ENCODE results near the gene MIA2. TPM values are rescaled to one million over a fixed set of nuclear protein-coding genes. Genes with fewer than 3 reads are reported as not detected.

The MIA2 gene
- 14.8 to 25.4 TPM (median 22.1 TPM) in 5 replicates for total RNA-seq (2022; extraction: Qiagen RNA extraction; ENCODE audit: low read depth)

GRCh38 chr14:39233680-39234326, at the start of gene MIA2:
Gene MIA2 (plus strand): TSS chr14:39233915. CDS start chr14:39234115, 200 bp downstream.

GRCh38 chr14:39432179-39432618, 198.5 kb downstream of the MIA2 start, which contains the start of gene FBXO33:
Gene FBXO33 (minus strand): TSS chr14:39432433. CDS start chr14:39432162, 271 bp downstream.

Other genes with a start within 250 kb of the MIA2 start
- gene SEC23A, start 130.7 kb upstream of the MIA2 start, total RNA-seq (2022; extraction: Qiagen RNA extraction; ENCODE audit: low read depth): 42.2 to 90.9 TPM (median 77.7 TPM) in 5 replicates
- gene GEMIN2, start 119.6 kb upstream of the MIA2 start, total RNA-seq (2022; extraction: Qiagen RNA extraction; ENCODE audit: low read depth): 22.4 to 34.6 TPM (median 24.7 TPM) in 5 replicates
- 10.2 to 16.0 TPM (median 14.4 TPM) in 5 replicates for gene TRAPPC6B, start 63.6 kb upstream of the MIA2 start, total RNA-seq (2022; extraction: Qiagen RNA extraction; ENCODE audit: low read depth)
- 38.4 to 60.7 TPM (median 48.7 TPM) in 5 replicates for gene PNN, start 58.7 kb upstream of the MIA2 start, total RNA-seq (2022; extraction: Qiagen RNA extraction; ENCODE audit: low read depth)
- gene FBXO33, start 198.5 kb downstream of the MIA2 start, total RNA-seq (2022; extraction: Qiagen RNA extraction; ENCODE audit: low read depth): 5.3 to 10.0 TPM (median 8.5 TPM) in 5 replicates